Testis (tissue), 3 donors: Measurements from ENCODE around the gene FBXO31. TPM values are rescaled to one million over a fixed set of nuclear protein-coding genes. Genes with fewer than 3 reads are reported as not detected.

ENCODE experiments used
- DNase-seq: peaks from one replicate; pipeline ENCODE4 v3.0.0-alpha.2; 2019
- H3K27ac ChIP-seq, 2 donors: fragments of 200-600 bp; sonication (generic); one replicate each; pipeline ENCODE4 v1.5.1; 2019
- H3K27me3 ChIP-seq: fragments of 200-600 bp; sonication (generic); one replicate; pipeline ENCODE4 v1.5.1; 2019
- H3K36me3 ChIP-seq: fragments of 200-600 bp; sonication (generic); one replicate; pipeline ENCODE4 v1.5.1; 2017; ENCODE audit warnings: low read depth; ENCODE audit errors: missing control alignments
- H3K4me1 ChIP-seq: fragments of 200-600 bp; sonication (generic); one replicate; pipeline ENCODE4 v1.5.1; 2019
- H3K4me3 ChIP-seq, 2 donors: fragments of 200-600 bp; sonication (generic); one replicate each; pipeline ENCODE4 v1.5.1; 2017 to 2019
- H3K9me3 ChIP-seq: fragments of 200-600 bp; sonication (generic); one replicate; pipeline ENCODE4 v1.5.1; 2017
- POLR2A ChIP-seq: fragments of 450-650 bp; IDR thresholded peaks from one replicate; pipeline ENCODE4 v1.6.1; 2017; ENCODE audit warnings: antibody characterized with exemption, mild to moderate bottlenecking, moderate library complexity
- WGBS, 2 donors: methylation state at CpG; one replicate each; pipeline ENCODE4 v1.1.5; 2018; 5-methylcytosine and 5-hydroxymethylcytosine counted together
- intact Hi-C: fragments of 100-400 bp; cut with DNase I; formaldehyde crosslinking; loops from one replicate; pipeline ENCODE4 v1.15.1; 2023; ENCODE audit warnings: low total_unique reads
- polyA plus RNA-seq: library from polyadenylated mRNA; stranded (reverse); fragments of 350-450 nt; fragmentation: Illumina TruSeq; extraction: RNeasy Lipid Tissue Mini Kit (QIAGEN cat#74804); gene quantifications from one replicate; pipeline ENCODE4 v1.2.3, GENCODE V29; 2014; ENCODE audit warnings: low read depth, low replicate concordance; ENCODE audit not compliant: insufficient read depth
- total RNA-seq, 2 donors: library from RNA; depleted of rRNA; stranded (reverse); fragments of >200 nt; gene quantifications; one replicate each; pipeline ENCODE4 v1.2.3, GENCODE V29; 2016
- TF ChIP-seq, protein P1 (sequence below), 3 experiments: fragments of 450-650 bp in 2 of 3; fragments of 200-600 bp in 1 of 3; sonication (generic) in 1 of 3; IDR thresholded peaks; one replicate each; pipeline ENCODE4 v1.5.1; 2016 to 2019; ENCODE audit warnings: antibody characterized with exemption in 3 of 3, mild to moderate bottlenecking in 2 of 3, moderate library complexity in 1 of 3

FBXO31 gene
- total and polyA plus RNA-seq, 3 donors from 2014 or later: 73.9 to 215 (median 115) TPM

GRCh38 chr16:87417528-87417910 lies 33.9 kb upstream of the FBXO31 start:
- H3K4me3 ChIP-seq: no peak overlapping the region
- no peak overlapping the region for H3K27ac ChIP-seq
- TF ChIP-seq, protein P1, sequence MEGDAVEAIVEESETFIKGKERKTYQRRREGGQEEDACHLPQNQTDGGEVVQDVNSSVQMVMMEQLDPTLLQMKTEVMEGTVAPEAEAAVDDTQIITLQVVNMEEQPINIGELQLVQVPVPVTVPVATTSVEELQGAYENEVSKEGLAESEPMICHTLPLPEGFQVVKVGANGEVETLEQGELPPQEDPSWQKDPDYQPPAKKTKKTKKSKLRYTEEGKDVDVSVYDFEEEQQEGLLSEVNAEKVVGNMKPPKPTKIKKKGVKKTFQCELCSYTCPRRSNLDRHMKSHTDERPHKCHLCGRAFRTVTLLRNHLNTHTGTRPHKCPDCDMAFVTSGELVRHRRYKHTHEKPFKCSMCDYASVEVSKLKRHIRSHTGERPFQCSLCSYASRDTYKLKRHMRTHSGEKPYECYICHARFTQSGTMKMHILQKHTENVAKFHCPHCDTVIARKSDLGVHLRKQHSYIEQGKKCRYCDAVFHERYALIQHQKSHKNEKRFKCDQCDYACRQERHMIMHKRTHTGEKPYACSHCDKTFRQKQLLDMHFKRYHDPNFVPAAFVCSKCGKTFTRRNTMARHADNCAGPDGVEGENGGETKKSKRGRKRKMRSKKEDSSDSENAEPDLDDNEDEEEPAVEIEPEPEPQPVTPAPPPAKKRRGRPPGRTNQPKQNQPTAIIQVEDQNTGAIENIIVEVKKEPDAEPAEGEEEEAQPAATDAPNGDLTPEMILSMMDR (IDR thresholded peaks at IDR 0.05): no peak
- TF ChIP-seq POLR2A: no peak
- intact Hi-C loops: loop anchor here (10.0 kb wide), 2 partner anchors 217 to 347 kb away; partner anchors contain the start of gene KLHDC4
- no peak for DNase-seq
- no peaks in the 10 kb centered on the region for H3K36me3 ChIP-seq
- no peaks in the 10 kb centered on the region for H3K27me3 ChIP-seq
- WGBS, 2 donors: 57 to 90% methylated on average over 1 to 13 of the region's 13 CpGs
- H3K4me1 ChIP-seq: no peaks in the 10 kb centered on the region
- H3K9me3 ChIP-seq: no peaks in the 10 kb centered on the region

- WGBS, 2 donors: 73 to 77% methylated on average over 20 to 23 of the region's 23 CpGs
- no peaks in the 10 kb centered on the region for H3K36me3 ChIP-seq
- intact Hi-C loops: loop anchor here (10.0 kb wide), 2 partner anchors 218 to 348 kb away; partner anchors contain the start of gene KLHDC4
- H3K27me3 ChIP-seq: no peaks in the 10 kb centered on the region
- TF ChIP-seq, protein P1 (IDR thresholded peaks at IDR 0.05): peak; percentile 60 to 77 (median 67)
- TF ChIP-seq POLR2A: no peak
- H3K4me1 ChIP-seq: no peaks in the 10 kb centered on the region
- H3K9me3 ChIP-seq: no peaks in the 10 kb centered on the region
- peak; percentile 67 for DNase-seq
- H3K4me3 ChIP-seq: no peak overlapping the region
- no peak overlapping the region for H3K27ac ChIP-seq
Observed at GRCh38 chr16:87416826-87417527, 33.4 kb upstream of the FBXO31 start.

- 91% methylated on average over 8 to 9 of the region's 9 CpGs for WGBS, 2 donors
- Histone ChIP-seq H3K27me3 (no peaks in the 10 kb centered on the region), H3K36me3 (no peaks in the 10 kb centered on the region), H3K4me3 (no peak overlapping the region), H3K4me1 (no peaks in the 10 kb centered on the region), H3K27ac (no peak overlapping the region), H3K9me3 (no peaks in the 10 kb centered on the region)
- TF ChIP-seq POLR2A: no peak
- TF ChIP-seq, protein P1 (IDR thresholded peaks at IDR 0.05): no peak
- no peak for DNase-seq
- intact Hi-C loops: loop anchor here (10.0 kb wide), 2 partner anchors 219 to 349 kb away; partner anchors contain the start of gene KLHDC4
Observed at GRCh38 chr16:87415441-87415840, 31.9 kb upstream of the FBXO31 start.

DNA sequence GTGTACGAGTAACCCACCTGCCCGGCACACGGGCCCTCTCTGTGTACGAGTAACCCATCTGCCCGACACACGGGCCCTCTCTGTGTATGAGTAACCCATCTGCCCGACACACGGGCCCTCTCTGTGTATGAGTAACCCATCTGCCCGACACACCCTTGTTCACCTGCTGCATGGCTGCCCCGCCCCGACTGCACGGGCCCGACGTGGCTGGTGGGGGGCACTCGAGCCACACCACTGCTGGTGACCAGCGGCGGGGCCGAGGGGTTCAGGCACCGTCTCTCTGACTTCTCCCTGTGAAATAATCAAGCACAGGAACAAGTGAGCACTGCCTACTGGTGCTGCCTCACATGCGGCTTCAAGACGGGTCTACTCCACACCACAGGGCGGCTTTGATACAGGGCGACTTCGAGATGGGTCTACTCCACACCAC lies 30.7 kb upstream of the FBXO31 start:
- DNase-seq: no peak
- H3K27me3 ChIP-seq: no peaks in the 10 kb centered on the region
- no peak overlapping the region for H3K4me3 ChIP-seq
- intact Hi-C loops: loop anchor here (10.0 kb wide), 2 partner anchors 221 to 351 kb away; partner anchors contain the start of gene KLHDC4
- TF ChIP-seq, protein P1 (IDR thresholded peaks at IDR 0.05): no peak
- TF ChIP-seq POLR2A: no peak
- H3K36me3 ChIP-seq: peaks cover 3% of the 10 kb centered on the region
- H3K9me3 ChIP-seq: no peaks in the 10 kb centered on the region
- 82 to 92% methylated on average over 16 to 24 of the region's 24 CpGs for WGBS, 2 donors
- H3K4me1 ChIP-seq: no peaks in the 10 kb centered on the region
- no peak overlapping the region for H3K27ac ChIP-seq
